Endometrial microvascular endothelial cells (primary cell): ENCODE results near the gene CEBPB. TPM values are rescaled to one million over a fixed set of nuclear protein-coding genes. Genes with fewer than 3 reads are reported as not detected.
"Not testable (repeated sequence)": the region's sequence is repeated elsewhere in the genome, so short reads cannot be mapped to it uniquely, and the experiment has no call there.

ENCODE experiments used
- in situ Hi-C: cut with HindIII; loops from 2 replicates; pipeline ENCODE4 v1.10.0; 2017; ENCODE audit warnings: low sequenced_read_pairs, low pct_unique_long_range_greater_than_20kb; ENCODE audit errors: inconsistent ontology term
- total RNA-seq: library from RNA; depleted of rRNA; stranded (reverse); fragments of >200 nt; gene quantifications from one replicate; pipeline ENCODE4 v1.2.3, GENCODE V29; 2015; ENCODE audit errors: inconsistent ontology term

Gene CEBPB
- total RNA-seq, 1 donor from 2014 or later, result 10.9 TPM

- in situ Hi-C loops, result no loop called here
These were observed 474 bp downstream of the CEBPB start for GRCh38 chr20:50191065-50191543.

GRCh38 chr20:50191544-50192363 lies 1.1 kb downstream of the CEBPB start:
- in situ Hi-C loops, result no loop called here

- in situ Hi-C loops, result no loop called here
These were observed 2.0 kb downstream of the CEBPB start for GRCh38 chr20:50192364-50193198.

- in situ Hi-C loops, result no loop called here
These were observed 2.7 kb downstream of the CEBPB start for GRCh38 chr20:50193199-50193835.

GRCh38 chr20:50193836-50194421 lies 3.3 kb downstream of the CEBPB start:
- in situ Hi-C loops, result no loop called here

GRCh38 chr20:50194422-50194830 lies 3.8 kb downstream of the CEBPB start:
- in situ Hi-C loops, result no loop called here

- in situ Hi-C loops, result no loop called here
These were observed 4.3 kb downstream of the CEBPB start for GRCh38 chr20:50194831-50195523.

GRCh38 chr20:50195524-50196120 lies 5.0 kb downstream of the CEBPB start:
- in situ Hi-C loops, result no loop called here

GRCh38 chr20:50196248-50196647 lies 5.6 kb downstream of the CEBPB start:
- in situ Hi-C loops, result no loop called here

GRCh38 chr20:50196896-50197295 lies 6.3 kb downstream of the CEBPB start:
- in situ Hi-C loops, result no loop called here

- in situ Hi-C loops, result no loop called here
These were observed 7.0 kb downstream of the CEBPB start for GRCh38 chr20:50197463-50198179.

- in situ Hi-C loops, result no loop called here
These were observed 7.6 kb downstream of the CEBPB start for GRCh38 chr20:50198180-50198666.

GRCh38 chr20:50198716-50199115 lies 8.1 kb downstream of the CEBPB start:
- in situ Hi-C loops, result no loop called here

- in situ Hi-C loops, result no loop called here
These were observed 9.1 kb downstream of the CEBPB start for GRCh38 chr20:50199703-50200102.

- in situ Hi-C loops, result no loop called here
These were observed 10.0 kb downstream of the CEBPB start for GRCh38 chr20:50200482-50201104.

GRCh38 chr20:50201710-50202109 lies 11.1 kb downstream of the CEBPB start:
- in situ Hi-C loops, result not testable (repeated sequence)

GRCh38 chr20:50202677-50203076 lies 12.0 kb downstream of the CEBPB start:
- in situ Hi-C loops, result no loop called here
